ENCODE results near the gene MIDN. TPM values are rescaled to one million over a fixed set of nuclear protein-coding genes. Genes with fewer than 3 reads are reported as not detected.
"Not testable (repeated sequence)": the region's sequence is repeated elsewhere in the genome, so short reads cannot be mapped to it uniquely, and the experiment has no call there.

Gene MIDN
- 100 to 1,000 TPM in 2 of 4 donors, 10 to 100 TPM in 2; 89.0 to 153 (median 105) TPM for total RNA-seq

GRCh38 chr19:1248139-1248785, at the start of gene MIDN:
MIDN (plus strand) TSS chr19:1248583; CDS start chr19:1250297, 1,714 bp downstream.
- WGBS = 0% methylated on average over 17 of the region's 60 CpGs
- Histone ChIP-seq H3K9me3 (no peaks in the 10 kb centered on the region), H3K4me1 (peaks cover 73% of the 10 kb centered on the region), H3K27me3 (no peaks in the 10 kb centered on the region), H3K36me3 (peaks cover 20% of the 10 kb centered on the region), H3K4me3 (peak within 1 kb of the TSS; percentile 92), H3K27ac (peak within 1 kb of the TSS; percentile 99)
- peak in 2 of 3 donors; percentile 24 to 82 for TF ChIP-seq POLR2AphosphoS5 (IDR thresholded peaks at IDR 0.05)
- no peak for TF ChIP-seq EP300 (IDR thresholded peaks at IDR 0.05)
- TF ChIP-seq CTCF (IDR thresholded peaks at IDR 0.05) = no peak
- TF ChIP-seq POLR2A (IDR thresholded peaks at IDR 0.05) = peak; percentile 42 to 95
- peak in 1 of 2 donors; percentile 92 for DNase-seq (ENCODE audit: low spot score in 2 of 2)

DNA sequence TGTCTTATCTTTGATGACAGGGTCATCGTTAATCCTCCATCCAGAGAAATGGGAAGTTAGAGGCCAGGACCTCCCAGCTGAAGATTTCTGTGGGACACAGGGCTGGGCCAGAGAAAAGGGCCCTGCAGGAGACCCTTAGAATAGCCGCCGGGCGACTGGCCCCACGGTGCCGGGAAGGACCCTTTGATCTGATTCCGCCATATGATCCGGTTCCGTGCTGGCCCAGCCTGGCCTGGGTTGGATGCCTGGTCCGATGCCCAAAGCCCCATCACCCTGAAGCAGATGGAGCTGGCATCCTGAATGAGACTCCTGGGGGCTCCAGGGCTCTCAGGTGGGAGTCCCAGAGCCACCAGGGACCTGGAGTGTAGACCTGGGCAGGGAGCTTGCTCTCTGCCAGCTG, 48.9 kb upstream of the MIDN start:
- H3K27ac ChIP-seq = no peak overlapping the region
- WGBS = 97% methylated on average over 10 of the region's 10 CpGs
- no peaks in the 10 kb centered on the region for H3K9me3 ChIP-seq
- H3K27me3 ChIP-seq = no peaks in the 10 kb centered on the region
- no peak for DNase-seq (ENCODE audit: low spot score in 2 of 2)
- no peak overlapping the region for H3K4me3 ChIP-seq
- H3K4me1 ChIP-seq = peaks cover 1% of the 10 kb centered on the region
- no peaks in the 10 kb centered on the region for H3K36me3 ChIP-seq
- TF ChIP-seq CTCF (IDR thresholded peaks at IDR 0.05) (no peak), POLR2A (IDR thresholded peaks at IDR 0.05) (no peak), POLR2AphosphoS5 (IDR thresholded peaks at IDR 0.05) (no peak), EP300 (IDR thresholded peaks at IDR 0.05) (no peak)

- not testable (repeated sequence) for H3K36me3 ChIP-seq; H3K9me3 ChIP-seq; DNase-seq (ENCODE audit: low spot score in 2 of 2); H3K4me1 ChIP-seq; H3K4me3 ChIP-seq; H3K27me3 ChIP-seq; H3K27ac ChIP-seq
- 88% methylated on average over 4 of the region's 4 CpGs for WGBS
Measured at GRCh38 chr19:1200614-1201013, 47.8 kb upstream of the MIDN start.

DNA sequence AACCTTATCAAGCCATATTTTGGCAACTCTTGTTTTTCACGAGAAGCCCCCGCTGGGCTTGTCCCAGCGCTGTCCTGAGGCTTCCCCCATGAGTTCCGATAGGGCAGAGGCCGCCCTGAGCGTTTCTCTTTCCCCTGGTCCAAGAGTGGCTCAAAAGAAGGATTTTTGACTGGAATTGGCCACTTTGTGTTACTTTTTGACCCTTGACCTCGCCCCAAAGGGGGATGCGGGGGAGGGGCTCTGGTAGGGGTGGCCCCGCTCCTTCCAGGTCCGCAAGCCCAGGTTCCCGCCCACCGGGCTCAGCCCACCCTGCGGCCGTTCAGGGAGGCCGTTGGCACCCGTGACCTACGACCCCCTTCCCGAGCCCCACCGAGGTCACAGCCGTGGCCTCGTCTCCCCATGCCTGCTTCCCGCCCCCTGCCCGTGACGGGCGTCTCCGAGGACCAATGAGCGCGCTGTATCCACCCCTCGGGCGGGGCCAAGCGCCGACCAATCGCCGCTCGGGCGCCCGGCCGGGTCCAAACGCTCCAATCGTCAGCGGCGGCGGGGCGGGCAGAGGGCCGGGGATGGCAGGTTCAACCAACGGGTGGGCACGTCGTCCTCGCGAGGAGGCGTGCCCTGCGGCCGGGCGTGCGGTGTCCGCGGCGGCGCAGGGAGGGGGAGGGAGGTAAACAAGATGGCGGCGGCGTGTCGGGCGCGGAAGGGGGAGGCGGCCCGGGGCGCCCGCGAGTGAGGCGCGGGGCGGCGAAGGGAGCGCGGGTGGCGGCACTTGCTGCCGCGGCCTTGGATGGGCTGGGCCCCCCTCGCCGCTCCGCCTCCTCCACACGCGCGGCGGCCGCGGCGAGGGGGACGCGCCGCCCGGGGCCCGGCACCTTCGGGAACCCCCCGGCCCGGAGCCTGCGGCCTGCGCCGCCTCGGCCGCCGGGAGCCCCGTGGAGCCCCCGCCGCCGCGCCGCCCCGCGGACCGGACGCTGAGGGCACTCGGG, 43.0 kb upstream of the MIDN start, which contains the start of gene STK11:
Gene STK11, plus strand, starts transcription at position 665 of the 986 bp plus-strand sequence. CDS start 1,136 bp downstream, outside the sequence.
- peak within 1 kb of the TSS; percentile 76 for H3K27ac ChIP-seq
- no peaks in the 10 kb centered on the region for H3K27me3 ChIP-seq
- H3K9me3 ChIP-seq = no peaks in the 10 kb centered on the region
- peak; percentile 99 to 100 for DNase-seq (ENCODE audit: low spot score in 2 of 2)
- WGBS = 36% methylated on average over 9 of the region's 114 CpGs
- peaks cover 43% of the 10 kb centered on the region for H3K4me1 ChIP-seq
- H3K36me3 ChIP-seq = no peaks in the 10 kb centered on the region
- H3K4me3 ChIP-seq = peak within 1 kb of the TSS; percentile 69
- no peak for TF ChIP-seq CTCF (IDR thresholded peaks at IDR 0.05)
- peak in 2 of 3 donors; percentile 55 to 80 for TF ChIP-seq POLR2AphosphoS5 (IDR thresholded peaks at IDR 0.05)
- no peak for TF ChIP-seq EP300 (IDR thresholded peaks at IDR 0.05)
- peak; percentile 14 to 55 for TF ChIP-seq POLR2A (IDR thresholded peaks at IDR 0.05)

- no peaks in the 10 kb centered on the region for H3K27me3 ChIP-seq
- peak overlapping the region; percentile 58 for H3K27ac ChIP-seq
- peak overlapping the region; percentile 69 for H3K4me3 ChIP-seq
- WGBS = 4% methylated on average over 19 of the region's 78 CpGs
- no peaks in the 10 kb centered on the region for H3K36me3 ChIP-seq
- no peak for DNase-seq (ENCODE audit: low spot score in 2 of 2)
- H3K9me3 ChIP-seq = no peaks in the 10 kb centered on the region
- H3K4me1 ChIP-seq = peaks cover 52% of the 10 kb centered on the region
- TF ChIP-seq EP300 (IDR thresholded peaks at IDR 0.05) = no peak
- TF ChIP-seq POLR2AphosphoS5 (IDR thresholded peaks at IDR 0.05) = no peak
- no peak for TF ChIP-seq CTCF (IDR thresholded peaks at IDR 0.05)
- no peak for TF ChIP-seq POLR2A (IDR thresholded peaks at IDR 0.05)
Measured at GRCh38 chr19:1206150-1206863, 42.1 kb upstream of the MIDN start.

All from suprapubic skin (tissue), 4 donors.